Measurements from ENCODE around the gene VCAN.

VCAN gene

GRCh38 chr5:83507431-83507830 is 35.9 kb downstream of the VCAN start:
- DNase-seq (ENCODE audit: extremely low read depth, low read depth), result no peak
- no peak for TF ChIP-seq CTCF (IDR thresholded peaks at IDR 0.05; ENCODE audit: low read depth, low read length, missing control alignments)
- H3K4me3 ChIP-seq (replicated peaks; ENCODE audit: low read depth, low read length), result no peak overlapping the region

GRCh38 chr5:83509540-83509939 is 38.0 kb downstream of the VCAN start:
- DNase-seq (ENCODE audit: extremely low read depth, low read depth), result peak; percentile 52
- H3K4me3 ChIP-seq (replicated peaks; ENCODE audit: low read depth, low read length), result no peak overlapping the region
- no peak for TF ChIP-seq CTCF (IDR thresholded peaks at IDR 0.05; ENCODE audit: low read depth, low read length, missing control alignments)

GRCh38 chr5:83510260-83510659 is 38.7 kb downstream of the VCAN start:
- no peak overlapping the region for H3K4me3 ChIP-seq (replicated peaks; ENCODE audit: low read depth, low read length)
- DNase-seq (ENCODE audit: extremely low read depth, low read depth), result no peak
- TF ChIP-seq CTCF (IDR thresholded peaks at IDR 0.05; ENCODE audit: low read depth, low read length, missing control alignments), result no peak

GRCh38 chr5:83512061-83512745 is 40.7 kb downstream of the VCAN start:
- H3K4me3 ChIP-seq (replicated peaks; ENCODE audit: low read depth, low read length), result no peak overlapping the region
- no peak for TF ChIP-seq CTCF (IDR thresholded peaks at IDR 0.05; ENCODE audit: low read depth, low read length, missing control alignments)
- no peak for DNase-seq (ENCODE audit: extremely low read depth, low read depth)

- no peak for TF ChIP-seq CTCF (IDR thresholded peaks at IDR 0.05; ENCODE audit: low read depth, low read length, missing control alignments)
- no peak overlapping the region for H3K4me3 ChIP-seq (replicated peaks; ENCODE audit: low read depth, low read length)
- DNase-seq (ENCODE audit: extremely low read depth, low read depth), result no peak
These were observed 41.5 kb downstream of the VCAN start for GRCh38 chr5:83513081-83513480.

GRCh38 chr5:83513491-83513890 is 41.9 kb downstream of the VCAN start:
- no peak overlapping the region for H3K4me3 ChIP-seq (replicated peaks; ENCODE audit: low read depth, low read length)
- no peak for TF ChIP-seq CTCF (IDR thresholded peaks at IDR 0.05; ENCODE audit: low read depth, low read length, missing control alignments)
- no peak for DNase-seq (ENCODE audit: extremely low read depth, low read depth)

GRCh38 chr5:83516377-83516776 is 44.8 kb downstream of the VCAN start:
- H3K4me3 ChIP-seq (replicated peaks; ENCODE audit: low read depth, low read length), result no peak overlapping the region
- peak; percentile 67 for DNase-seq (ENCODE audit: extremely low read depth, low read depth)
- TF ChIP-seq CTCF (IDR thresholded peaks at IDR 0.05; ENCODE audit: low read depth, low read length, missing control alignments), result no peak
